Pancreas (tissue), 10 donors: ENCODE results near the gene CPT1C. TPM values are rescaled to one million over a fixed set of nuclear protein-coding genes. Genes with fewer than 3 reads are reported as not detected.

ENCODE experiments used
- ATAC-seq, 4 donors: fragments of 200-7000 bp; cut with Tn5 transposase; one replicate each; pipeline versions ENCODE4 v1.8.0 to v1.9.1; 2020; ENCODE audit warnings: mild to moderate bottlenecking in 4 of 4, moderate library complexity in 4 of 4
- DNase-seq, 6 donors: peaks; one replicate each; pipeline ENCODE4 v3.0.0-alpha.2; 2020
- FAIRE-seq: peaks from 2 replicates; lab custom pipeline; 2012; peaks lifted over from hg19 to GRCh38; lab: Jason Lieb, UNC
- H3K27ac ChIP-seq, 4 donors: fragments of 200-600 bp; sonication (generic); 1 replicate in 3 of 4; 2 replicates in 1 of 4; pipeline versions ENCODE4 v1.5.0 to v1.8.0; 2020
- H3K27me3 ChIP-seq, 4 donors: fragments of 200-600 bp; one replicate each; pipeline ENCODE4 v1.8.0; 2021
- H3K36me3 ChIP-seq, 3 donors: fragments of 200-600 bp; sonication (generic) in 1 of 3; one replicate each; pipeline versions ENCODE4 v1.5.0 to v1.8.0; 2020 to 2021
- H3K4me1 ChIP-seq, 3 donors: fragments of 200-600 bp; one replicate each; pipeline ENCODE4 v1.8.0; 2021
- H3K4me3 ChIP-seq, 4 donors: fragments of 200-600 bp; sonication (generic) in 2 of 4; one replicate each; pipeline versions ENCODE4 v1.5.0 to v1.8.0; 2020 to 2021
- H3K9me3 ChIP-seq, 4 donors: fragments of 200-600 bp; one replicate each; pipeline ENCODE4 v1.8.0; 2021
- CTCF ChIP-seq, 4 donors: fragments of 200-600 bp; sonication (generic) in 3 of 4; IDR thresholded peaks; one replicate each; pipeline versions ENCODE4 v1.5.0 to v1.8.0; 2021; ENCODE audit warnings: antibody characterized with exemption in 4 of 4
- WGBS, 2 donors: extraction: QIAGEN DNeasy Blood & Tissue Kit; methylation state at CpG; one replicate each; pipeline ENCODE4 v1.1.7; 2013; 5-methylcytosine and 5-hydroxymethylcytosine counted together
- intact Hi-C, 3 donors: fragments of 100-400 bp; cut with DNase I; formaldehyde crosslinking; loops; one replicate each; pipeline versions ENCODE4 v1.11.1 to v1.14.2; 2022
- polyA plus RNA-seq, 2 donors: library from polyadenylated mRNA; stranded (reverse); fragments of 200-250 nt; gene quantifications; one replicate each; pipeline ENCODE4 v1.2.3, GENCODE V29; 2013
- total RNA-seq, 6 donors: library from RNA; stranded (reverse); fragmentation: NEBNext Ultra II Directional in 4 of 6; extraction: Animal tissue kit (Norgen Biotek cat#: 25700) in 4 of 6; gene quantifications; one replicate each; pipeline versions ENCODE4 v1.2.1 to v1.2.4, GENCODE V29; 2021 to 2023
- donor health status: healthy with polysubstance abuse.
- donor health status: DM: no; HTN: no; CAD: no; lungs with moderate emphysema.
- donor health status: DM: no; HTN: no; CAD: no.
- donor health status: control.
- donor health status: control.
- donor health status: Bipolar disorder and iron deficiency.
- donor health status: DM: yes; HTN: yes; CAD: no.
- donor health status: DM: no; HTN: no; CAD: no.
- donor health status: DM: no; HTN: no; CAD: no.
- donor health status: DM: yes; HTN: yes; CAD: no.

Gene CPT1C
- total and polyA plus RNA-seq, 8 donors: 0.28 to 12.6 (median 3.0) TPM

DNA sequence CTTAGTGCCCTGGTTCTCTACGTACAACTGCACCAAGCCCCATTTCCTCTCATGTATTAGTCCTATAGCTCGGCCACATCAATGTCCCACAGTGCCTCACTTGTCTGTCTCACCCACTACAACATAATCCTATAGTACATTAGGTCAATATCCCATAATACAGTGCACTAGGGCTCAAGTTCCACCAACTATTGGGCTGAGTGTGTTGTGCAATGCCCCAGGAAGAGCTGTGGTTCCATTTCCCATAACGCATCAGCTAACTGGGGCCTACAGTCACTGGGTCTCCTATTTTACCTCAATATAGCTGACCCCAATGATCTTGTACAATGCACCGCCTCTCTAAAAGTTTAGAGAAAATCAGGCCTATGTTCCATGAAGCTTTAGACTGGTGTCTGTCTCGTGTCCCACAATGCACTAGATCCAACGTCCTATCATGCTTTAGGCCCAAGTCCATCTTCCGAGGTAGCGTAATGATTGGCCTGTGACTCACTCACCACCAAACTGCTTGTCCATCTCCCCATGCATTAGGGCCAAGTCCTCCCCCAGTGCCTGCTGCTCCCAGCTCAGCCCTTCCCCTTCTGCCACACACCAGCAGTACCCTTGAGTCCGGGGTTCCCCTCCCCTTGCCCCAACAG lies 50.4 kb downstream of the CPT1C start:
- TF ChIP-seq CTCF (IDR thresholded peaks at IDR 0.05): no peak
- Histone ChIP-seq H3K9me3 (no peaks in the 10 kb centered on the region), H3K4me3 (no peak overlapping the region), H3K27me3 (no peaks in the 10 kb centered on the region), H3K36me3 (no peaks in the 10 kb centered on the region), H3K27ac (no peak overlapping the region), H3K4me1 (no peaks in the 10 kb centered on the region)
- FAIRE-seq (no peak), ATAC-seq (no peak), DNase-seq (no peak)
- WGBS, 2 donors: 82 to 88% methylated on average over 9 of the region's 9 CpGs
- intact Hi-C loops: no loop called here

- 88 to 90% methylated on average over 23 of the region's 23 CpGs for WGBS, 2 donors
- Histone ChIP-seq H3K9me3 (no peaks in the 10 kb centered on the region), H3K4me3 (no peak overlapping the region), H3K27ac (no peak overlapping the region), H3K27me3 (no peaks in the 10 kb centered on the region), H3K4me1 (no peaks in the 10 kb centered on the region), H3K36me3 (no peaks in the 10 kb centered on the region)
- intact Hi-C loops: no loop called here
- no peak for FAIRE-seq
- no peak for TF ChIP-seq CTCF (IDR thresholded peaks at IDR 0.05)
- no peak for ATAC-seq
- peak in 1 of 6 donors; percentile 54 for DNase-seq
These were observed 54.0 kb downstream of the CPT1C start for GRCh38 chr19:49744946-49745381.

DNA sequence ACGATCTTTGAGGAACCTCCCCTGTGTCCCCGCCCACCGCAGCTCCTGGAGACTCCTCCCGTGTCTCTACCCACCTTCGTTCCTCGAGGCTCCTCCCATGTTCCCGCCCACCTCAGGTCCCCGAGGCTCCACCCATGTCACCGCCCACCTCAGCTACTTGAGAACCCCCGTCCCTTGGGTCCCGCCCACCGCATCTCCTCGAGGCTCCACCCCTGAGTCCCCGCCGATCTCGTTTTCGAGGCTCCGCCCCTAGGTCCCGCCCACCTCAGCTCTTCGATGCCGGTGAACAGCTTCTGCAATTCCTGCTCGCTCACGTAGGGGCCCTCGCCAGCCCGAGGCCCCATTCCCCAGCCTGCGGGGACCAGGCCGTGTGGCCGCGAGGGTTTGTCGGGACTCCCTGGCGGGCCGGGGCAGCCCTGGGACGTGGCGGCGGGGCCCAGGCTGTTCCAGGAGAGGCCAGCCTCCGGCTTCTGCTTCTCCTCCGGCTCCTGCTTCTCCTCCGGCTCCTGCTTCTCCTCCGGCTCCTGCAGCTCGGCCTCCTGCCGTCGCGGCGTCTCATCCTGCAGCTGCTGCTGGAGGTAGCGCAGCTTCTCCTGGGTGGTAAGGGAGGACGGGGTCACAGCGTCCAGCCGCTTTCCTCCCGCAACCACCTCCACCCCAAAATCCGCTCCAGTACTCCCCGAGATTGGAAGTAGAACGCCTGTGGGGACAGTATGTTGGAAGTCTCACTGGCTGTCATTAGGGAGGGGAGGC lies 55.5 kb downstream of the CPT1C start:
- no peak overlapping the region for H3K4me3 ChIP-seq
- DNase-seq: peak in 4 of 6 donors; percentile 38 to 60 (median 44)
- 48 to 51% methylated on average over 50 to 52 of the region's 52 CpGs for WGBS, 2 donors
- intact Hi-C loops: no loop called here
- no peak overlapping the region for H3K27ac ChIP-seq
- no peak for FAIRE-seq
- TF ChIP-seq CTCF (IDR thresholded peaks at IDR 0.05): no peak
- peak in 2 of 4 donors; percentile 45 to 76 for ATAC-seq
- H3K27me3 ChIP-seq: no peaks in the 10 kb centered on the region
- H3K9me3 ChIP-seq: no peaks in the 10 kb centered on the region
- no peaks in the 10 kb centered on the region for H3K4me1 ChIP-seq
- H3K36me3 ChIP-seq: no peaks in the 10 kb centered on the region

DNA sequence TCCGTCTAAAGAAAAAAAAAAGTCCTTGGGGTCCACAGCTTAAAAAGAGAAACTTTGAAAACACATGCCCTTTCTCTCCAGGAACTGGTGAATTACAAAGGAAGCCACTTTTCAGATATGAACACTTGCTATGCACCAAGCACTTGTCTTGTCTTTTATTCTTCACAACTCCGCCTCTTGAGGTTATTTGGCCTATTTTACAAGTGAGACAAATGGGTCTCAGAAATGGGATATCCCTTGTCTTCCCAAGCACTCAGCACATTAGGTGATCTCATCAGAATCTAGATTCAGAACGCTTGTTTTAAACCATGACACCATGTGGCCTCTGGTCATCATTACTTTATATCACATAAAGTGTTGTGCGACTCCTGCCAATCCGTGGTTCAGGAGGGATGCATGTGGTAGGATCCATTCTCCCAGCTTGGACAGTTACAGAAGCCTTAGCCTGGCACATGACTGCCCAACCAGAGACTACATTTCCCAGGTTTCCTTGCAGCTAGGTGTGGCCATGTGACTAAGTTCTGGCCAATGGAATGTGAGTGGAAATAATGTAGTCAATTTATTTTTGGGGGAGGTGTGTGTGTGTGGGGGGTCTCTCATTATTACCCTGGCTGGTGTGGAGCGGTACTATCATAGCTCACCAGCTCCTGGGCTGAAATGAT lies 58.3 kb downstream of the CPT1C start:
- TF ChIP-seq CTCF (IDR thresholded peaks at IDR 0.05): no peak
- WGBS, 2 donors: 68 to 81% methylated on average over 6 of the region's 6 CpGs
- no peaks in the 10 kb centered on the region for H3K4me1 ChIP-seq
- H3K36me3 ChIP-seq: no peaks in the 10 kb centered on the region
- FAIRE-seq (no peak), DNase-seq (no peak), ATAC-seq (peak in 1 of 4 donors; percentile 25)
- no peak overlapping the region for H3K27ac ChIP-seq
- H3K9me3 ChIP-seq: no peaks in the 10 kb centered on the region
- no peaks in the 10 kb centered on the region for H3K27me3 ChIP-seq
- no peak overlapping the region for H3K4me3 ChIP-seq
- intact Hi-C loops: no loop called here
